Aorta (tissue), 5 donors: ENCODE results near the gene VWA2. TPM values are rescaled to one million over a fixed set of nuclear protein-coding genes. Genes with fewer than 3 reads are reported as not detected.

Experiments used
- ATAC-seq: fragments of 200-7000 bp; cut with Tn5 transposase; one replicate; pipeline ENCODE4 v1.9.1; 2022; ENCODE audit warnings: moderate library complexity; ENCODE audit not compliant: low FRiP score
- DNase-seq, 2 donors: peaks; one replicate each; pipeline ENCODE4 v3.0.0-alpha.2; 2020
- H3K27ac ChIP-seq, 2 donors: one replicate each; pipeline ENCODE4 v1.5.1; 2013; ENCODE audit warnings: low read length in 2 of 2, mild to moderate bottlenecking in 2 of 2, moderate library complexity in 2 of 2, control low read depth in 1 of 2, inconsistent platforms in 1 of 2, low read depth in 1 of 2
- H3K27me3 ChIP-seq, 2 donors: one replicate each; pipeline ENCODE4 v1.6.1; 2013; ENCODE audit warnings: control low read depth in 1 of 2, low read length in 1 of 2, mild to moderate bottlenecking in 1 of 2, moderate library complexity in 1 of 2; ENCODE audit not compliant: insufficient read depth in 2 of 2, control insufficient read depth in 1 of 2
- H3K36me3 ChIP-seq, 2 donors: one replicate each; pipeline ENCODE4 v1.6.1; 2013; ENCODE audit warnings: control low read depth in 1 of 2, low read length in 1 of 2, mild to moderate bottlenecking in 1 of 2; ENCODE audit not compliant: insufficient read depth in 2 of 2, control insufficient read depth in 1 of 2
- H3K4me1 ChIP-seq, 2 donors: one replicate each; pipeline ENCODE4 v1.6.1; 2013; ENCODE audit warnings: low read length in 2 of 2, control low read depth in 1 of 2, mild to moderate bottlenecking in 1 of 2, moderate library complexity in 1 of 2; ENCODE audit not compliant: insufficient read depth in 2 of 2, control insufficient read depth in 1 of 2
- H3K4me3 ChIP-seq, 2 donors: one replicate each; pipeline ENCODE4 v1.5.1; 2013; ENCODE audit warnings: low read length in 2 of 2, control low read depth in 1 of 2, mild to moderate bottlenecking in 1 of 2
- H3K9me3 ChIP-seq: one replicate; pipeline ENCODE4 v1.6.1; 2013; ENCODE audit warnings: mild to moderate bottlenecking, low read length; ENCODE audit not compliant: control insufficient read depth
- WGBS, 2 donors: extraction: QIAGEN DNeasy Blood & Tissue Kit; methylation state at CpG; one replicate each; pipeline ENCODE4 v1.1.7; 2013; 5-methylcytosine and 5-hydroxymethylcytosine counted together
- intact Hi-C, 2 donors: fragments of 100-400 bp; cut with DNase I; formaldehyde crosslinking; loops; one replicate each; pipeline versions ENCODE4 v1.14.2 to v1.15.0; 2022
- long read RNA-seq, 2 donors: library from polyadenylated mRNA; unstranded; transcript quantifications; one replicate each; pipeline ENCODE4 v2.0.0, GENCODE V29; 2020 to 2021
- polyA plus RNA-seq, 2 donors: library from polyadenylated mRNA; stranded (reverse); fragments of 200-250 nt; gene quantifications; one replicate each; pipeline ENCODE4 v1.2.3, GENCODE V29; 2013
- total RNA-seq, 2 donors: library from RNA; stranded (reverse); fragmentation: NEBNext Ultra II Directional; extraction: Animal tissue kit (Norgen Biotek cat#: 25700); gene quantifications; one replicate each; pipeline ENCODE4 v1.2.1, GENCODE V29; 2021
- donor health status: healthy with polysubstance abuse.
- donor health status: Bipolar disorder and iron deficiency.
- donor health status: DM: no; HTN: no; CAD: no.
- donor health status: DM: no; HTN: no; CAD: no.
- donor health status: DM: yes; HTN: yes; CAD: no.

The VWA2 gene, protein sequence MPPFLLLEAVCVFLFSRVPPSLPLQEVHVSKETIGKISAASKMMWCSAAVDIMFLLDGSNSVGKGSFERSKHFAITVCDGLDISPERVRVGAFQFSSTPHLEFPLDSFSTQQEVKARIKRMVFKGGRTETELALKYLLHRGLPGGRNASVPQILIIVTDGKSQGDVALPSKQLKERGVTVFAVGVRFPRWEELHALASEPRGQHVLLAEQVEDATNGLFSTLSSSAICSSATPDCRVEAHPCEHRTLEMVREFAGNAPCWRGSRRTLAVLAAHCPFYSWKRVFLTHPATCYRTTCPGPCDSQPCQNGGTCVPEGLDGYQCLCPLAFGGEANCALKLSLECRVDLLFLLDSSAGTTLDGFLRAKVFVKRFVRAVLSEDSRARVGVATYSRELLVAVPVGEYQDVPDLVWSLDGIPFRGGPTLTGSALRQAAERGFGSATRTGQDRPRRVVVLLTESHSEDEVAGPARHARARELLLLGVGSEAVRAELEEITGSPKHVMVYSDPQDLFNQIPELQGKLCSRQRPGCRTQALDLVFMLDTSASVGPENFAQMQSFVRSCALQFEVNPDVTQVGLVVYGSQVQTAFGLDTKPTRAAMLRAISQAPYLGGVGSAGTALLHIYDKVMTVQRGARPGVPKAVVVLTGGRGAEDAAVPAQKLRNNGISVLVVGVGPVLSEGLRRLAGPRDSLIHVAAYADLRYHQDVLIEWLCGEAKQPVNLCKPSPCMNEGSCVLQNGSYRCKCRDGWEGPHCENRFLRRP
- under 1 TPM in 1 of 2 donors, not detected in 1; 0.45 TPM for total RNA-seq
- polyA plus RNA-seq = under 1 TPM in 1 of 2 donors, not detected in 1; 0.13 TPM
- long read RNA-seq, donor 1 = 0 reads
- long read RNA-seq, donor 2 = 0 reads

DNA sequence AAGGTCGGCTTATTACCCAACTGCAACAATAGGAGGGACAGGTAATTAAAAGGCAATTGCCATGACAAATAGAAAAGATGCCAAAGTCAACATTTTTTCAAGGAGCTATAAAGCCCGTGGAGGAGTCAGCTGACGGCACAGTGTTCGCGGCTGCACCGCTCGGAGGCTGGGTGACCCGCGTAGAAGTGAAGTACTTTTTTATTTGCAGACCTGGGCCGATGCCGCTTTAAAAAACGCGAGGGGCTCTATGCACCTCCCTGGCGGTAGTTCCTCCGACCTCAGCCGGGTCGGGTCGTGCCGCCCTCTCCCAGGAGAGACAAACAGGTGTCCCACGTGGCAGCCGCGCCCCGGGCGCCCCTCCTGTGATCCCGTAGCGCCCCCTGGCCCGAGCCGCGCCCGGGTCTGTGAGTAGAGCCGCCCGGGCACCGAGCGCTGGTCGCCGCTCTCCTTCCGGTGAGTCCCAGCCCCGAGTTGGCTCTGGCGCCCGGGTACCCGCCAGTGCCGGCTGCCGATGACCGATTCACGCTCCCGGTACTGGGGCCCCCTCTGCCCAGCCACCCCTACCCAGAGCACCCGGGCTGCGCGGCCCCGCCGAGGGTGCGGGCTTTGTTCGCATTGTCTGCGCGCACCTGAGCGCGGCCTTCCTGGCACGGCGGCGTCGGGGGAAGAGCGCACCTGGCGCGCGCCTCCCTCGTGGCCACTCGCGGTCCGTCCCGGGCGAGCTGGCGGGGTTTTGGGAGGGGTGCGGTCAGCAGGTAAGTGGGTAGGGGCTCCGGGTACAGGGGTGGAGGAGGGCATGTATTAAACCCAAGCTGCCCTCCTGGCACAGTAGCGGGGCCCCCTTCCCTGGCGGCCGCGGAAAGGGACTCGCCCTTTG is at the start of gene VWA2:
Gene VWA2, plus strand, starts transcription at position 138 of the 877 bp plus-strand sequence. CDS start 9,460 bp downstream, outside the sequence.
- Histone ChIP-seq H3K27me3 (peaks cover 0 to 4% of the 10 kb centered on the region in 2 donors), H3K4me3 (peak within 1 kb of the TSS in 1 of 2 donors; percentile 0), H3K4me1 (no peaks in the 10 kb centered on the region), H3K36me3 (no peaks in the 10 kb centered on the region), H3K27ac (no peak within 1 kb of the TSS), H3K9me3 (no peaks in the 10 kb centered on the region)
- intact Hi-C loops = no loop called here
- no peak for DNase-seq
- peak; percentile 30 for ATAC-seq
- 6 to 7% methylated on average over 77 to 79 of the region's 79 CpGs for WGBS, 2 donors

DNA sequence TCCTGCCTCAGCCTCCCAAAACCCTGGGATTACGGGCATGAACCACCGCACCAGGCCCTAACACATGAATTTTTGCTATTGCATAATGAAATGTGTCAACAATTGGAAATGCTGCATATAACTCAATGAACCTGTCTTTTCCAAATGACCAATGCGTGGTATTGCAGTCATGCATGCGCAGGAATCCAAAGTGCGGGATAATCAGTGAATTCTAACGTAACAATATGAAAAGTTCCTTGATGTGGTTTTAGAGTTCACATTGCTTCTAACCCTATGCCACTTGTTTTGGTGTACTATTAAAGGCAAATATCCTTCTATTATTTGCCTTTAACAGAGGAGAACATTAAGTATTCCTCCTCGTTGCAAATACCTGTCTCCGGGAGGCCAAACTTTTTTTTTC is 49.4 kb upstream of the VWA2 start:
- no peaks in the 10 kb centered on the region for H3K36me3 ChIP-seq
- no peak overlapping the region for H3K27ac ChIP-seq
- intact Hi-C loops = no loop called here
- no peaks in the 10 kb centered on the region for H3K27me3 ChIP-seq
- DNase-seq = no peak
- WGBS, 2 donors = 94 to 95% methylated on average over 8 of the region's 8 CpGs
- no peaks in the 10 kb centered on the region for H3K4me1 ChIP-seq
- H3K9me3 ChIP-seq = no peaks in the 10 kb centered on the region
- no peak overlapping the region for H3K4me3 ChIP-seq
- no peak for ATAC-seq

DNA sequence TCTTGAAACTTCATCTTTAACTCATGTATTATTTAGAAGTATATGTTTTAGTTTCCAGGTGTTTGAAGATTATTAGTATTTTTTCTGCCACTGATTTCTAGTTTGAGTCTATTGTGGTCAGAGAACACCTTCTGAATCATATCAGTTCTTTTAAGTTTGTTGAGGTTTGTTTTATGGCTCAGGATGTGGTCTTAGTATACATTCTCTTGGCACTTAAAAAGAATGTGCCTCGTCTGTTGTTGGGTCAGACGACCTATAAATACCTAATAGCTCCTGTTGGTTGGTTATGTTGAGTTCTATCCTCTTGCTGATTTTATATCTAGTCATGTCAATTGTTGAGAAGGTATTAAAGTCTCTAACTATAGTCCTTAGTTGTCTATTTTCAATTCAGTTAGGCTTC is 44.0 kb upstream of the VWA2 start:
- Histone ChIP-seq H3K4me1 (no peaks in the 10 kb centered on the region), H3K9me3 (no peaks in the 10 kb centered on the region), H3K27ac (no peak overlapping the region), H3K4me3 (no peak overlapping the region), H3K36me3 (no peaks in the 10 kb centered on the region), H3K27me3 (no peaks in the 10 kb centered on the region)
- WGBS, 2 donors = 76 to 82% methylated on average over 2 of the region's 2 CpGs
- no peak for ATAC-seq
- DNase-seq = no peak
- intact Hi-C loops = no loop called here

DNA sequence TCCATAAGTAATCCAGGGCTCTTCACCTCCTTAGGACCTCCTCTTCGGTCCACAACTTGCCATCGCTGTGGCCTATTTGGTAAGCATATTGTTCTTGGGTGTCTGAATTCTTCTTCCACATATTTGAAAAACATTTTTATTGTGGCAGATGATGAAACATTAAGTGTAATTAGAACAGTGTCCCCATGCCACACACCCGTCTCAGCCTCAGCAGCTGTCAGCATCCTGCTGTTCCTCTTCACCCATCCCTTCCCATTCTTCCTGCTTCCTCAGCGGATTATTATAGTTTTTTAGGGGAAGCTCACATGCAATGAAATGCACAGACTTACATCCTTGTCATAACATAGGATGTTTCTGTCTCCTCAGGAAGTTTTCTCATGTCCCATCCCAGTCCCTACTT is 39.8 kb upstream of the VWA2 start:
- intact Hi-C loops = no loop called here
- H3K4me3 ChIP-seq = no peak overlapping the region
- H3K9me3 ChIP-seq = no peaks in the 10 kb centered on the region
- H3K4me1 ChIP-seq = no peaks in the 10 kb centered on the region
- DNase-seq = no peak
- H3K27ac ChIP-seq = no peak overlapping the region
- no peaks in the 10 kb centered on the region for H3K27me3 ChIP-seq
- H3K36me3 ChIP-seq = no peaks in the 10 kb centered on the region
- ATAC-seq = no peak
- 95 to 97% methylated on average over 4 of the region's 4 CpGs for WGBS, 2 donors

DNA sequence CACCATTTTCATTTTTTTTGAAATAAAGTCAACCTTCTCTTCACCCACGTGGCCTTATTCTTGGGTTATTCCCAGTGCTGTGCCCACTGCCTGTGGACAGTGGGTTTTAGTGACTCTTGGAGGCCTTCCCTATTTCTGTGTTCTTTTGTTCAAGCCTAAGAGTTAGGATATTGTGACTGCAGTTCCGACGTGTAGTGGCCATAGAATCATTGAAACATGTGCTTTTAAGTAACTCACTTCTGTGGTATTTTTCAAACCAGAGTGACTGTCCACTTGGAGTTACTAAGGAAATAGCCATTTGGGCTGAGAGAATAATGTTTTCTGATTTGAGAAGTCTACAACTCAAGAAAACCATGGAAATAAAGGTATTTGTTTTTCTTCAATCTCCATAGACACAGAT is 36.2 kb upstream of the VWA2 start:
- H3K4me1 ChIP-seq = no peaks in the 10 kb centered on the region
- no peak for DNase-seq
- no peaks in the 10 kb centered on the region for H3K9me3 ChIP-seq
- H3K27me3 ChIP-seq = no peaks in the 10 kb centered on the region
- H3K4me3 ChIP-seq = no peak overlapping the region
- H3K27ac ChIP-seq = no peak overlapping the region
- no peak for ATAC-seq
- intact Hi-C loops = no loop called here
- 75% methylated on average over 3 of the region's 3 CpGs for WGBS, 2 donors
- no peaks in the 10 kb centered on the region for H3K36me3 ChIP-seq

DNA sequence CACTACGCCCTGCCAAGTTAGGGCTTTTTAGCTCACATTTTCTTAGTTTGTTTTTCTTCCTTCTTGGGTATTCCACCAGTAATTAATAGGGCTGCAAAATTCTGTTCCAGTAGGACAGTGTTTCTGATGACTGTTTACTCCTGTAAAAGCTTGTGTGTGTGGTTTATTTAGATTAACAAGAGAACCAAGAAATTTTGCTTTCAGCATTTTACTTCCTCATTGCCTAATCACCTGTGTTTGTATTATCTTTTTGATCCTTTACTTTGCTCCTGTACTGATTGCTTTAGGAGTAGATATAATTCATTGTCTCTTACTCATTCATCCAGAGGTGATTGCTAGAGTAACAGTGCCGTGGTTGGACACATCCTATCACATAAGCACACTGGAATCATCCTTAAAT is 32.2 kb upstream of the VWA2 start:
- 66 to 70% methylated on average over 2 of the region's 2 CpGs for WGBS, 2 donors

DNA sequence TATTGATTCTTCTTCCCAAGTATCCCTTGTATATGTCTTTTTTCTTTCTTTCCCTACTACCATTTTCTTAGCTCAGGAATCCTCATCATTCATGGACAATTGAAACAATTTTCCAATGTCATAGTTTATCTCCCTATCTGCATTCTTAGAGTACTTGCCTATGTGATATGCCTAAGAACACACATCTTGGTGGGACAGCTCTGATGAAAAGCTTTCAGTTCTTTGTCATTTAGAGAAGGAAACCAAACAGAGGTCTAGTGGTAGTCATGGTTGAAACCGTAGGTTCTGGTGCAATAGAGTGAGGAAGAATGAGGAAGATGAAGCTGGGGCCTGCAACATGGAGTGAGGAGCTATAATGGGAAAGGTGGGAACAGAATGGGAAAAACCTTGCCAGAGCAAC is 31.7 kb upstream of the VWA2 start:
- Histone ChIP-seq H3K27me3 (no peaks in the 10 kb centered on the region), H3K36me3 (no peaks in the 10 kb centered on the region), H3K27ac (no peak overlapping the region), H3K9me3 (no peaks in the 10 kb centered on the region), H3K4me1 (peaks cover 0 to 2% of the 10 kb centered on the region in 2 donors), H3K4me3 (no peak overlapping the region)
- DNase-seq (no peak), ATAC-seq (no peak)
- intact Hi-C loops = no loop called here
- WGBS, 2 donors = 88 to 91% methylated on average over 1 of the region's 1 CpG

More for the DNA sequence above, 32.2 kb upstream of the VWA2 start:
- Histone ChIP-seq H3K27ac (no peak overlapping the region), H3K9me3 (no peaks in the 10 kb centered on the region), H3K4me3 (no peak overlapping the region), H3K4me1 (peaks cover 0 to 2% of the 10 kb centered on the region in 2 donors), H3K36me3 (no peaks in the 10 kb centered on the region), H3K27me3 (no peaks in the 10 kb centered on the region)
- intact Hi-C loops = no loop called here
- ATAC-seq (no peak), DNase-seq (no peak)

DNA sequence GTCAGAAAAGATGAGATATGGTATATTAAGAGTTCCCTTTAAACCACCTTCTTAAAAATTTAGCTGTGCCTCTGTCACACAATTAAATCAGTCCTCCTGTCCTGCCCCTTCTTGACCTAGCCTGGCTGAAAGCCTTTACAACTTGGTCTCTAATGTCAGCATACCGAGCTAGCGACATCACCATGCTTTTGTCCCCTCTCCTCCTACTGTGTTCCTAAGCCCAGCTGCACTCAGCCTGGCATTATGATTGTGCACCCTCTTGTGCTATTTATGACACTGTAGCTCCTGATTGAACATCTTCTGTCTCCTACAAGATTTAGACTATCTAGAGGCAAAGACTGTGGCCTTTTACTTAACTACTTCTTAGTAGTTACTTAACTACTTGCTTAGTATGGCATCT is 30.7 kb upstream of the VWA2 start:
- intact Hi-C loops = no loop called here
- H3K36me3 ChIP-seq = no peaks in the 10 kb centered on the region
- no peak overlapping the region for H3K27ac ChIP-seq
- ATAC-seq = no peak
- 88 to 92% methylated on average over 2 of the region's 2 CpGs for WGBS, 2 donors
- DNase-seq = no peak
- no peak overlapping the region for H3K4me3 ChIP-seq
- peaks cover 0 to 2% of the 10 kb centered on the region in 2 donors for H3K4me1 ChIP-seq
- H3K27me3 ChIP-seq = no peaks in the 10 kb centered on the region
- no peaks in the 10 kb centered on the region for H3K9me3 ChIP-seq
